22Rv1 (cell line): ENCODE measurements around the gene USP54.

Experiments used
- H3K27ac ChIP-seq: fragments of 450-650 bp; 2 replicates; pipeline ENCODE4 v1.5.1; 2017
- ZFX ChIP-seq: fragments of 450-650 bp; IDR thresholded peaks from 2 replicates; pipeline ENCODE4 v1.6.1; 2017; ENCODE audit warnings: antibody characterized with exemption, borderline replicate concordance
- TF ChIP-seq, protein P1 (sequence below): fragments of 450-650 bp; IDR thresholded peaks from 2 replicates; pipeline ENCODE4 v1.5.1; 2017; ENCODE audit warnings: mild to moderate bottlenecking

The USP54 gene

GRCh38 chr10:73517166-73517888 is 73.8 kb downstream of the USP54 start:
- TF ChIP-seq, protein P1, sequence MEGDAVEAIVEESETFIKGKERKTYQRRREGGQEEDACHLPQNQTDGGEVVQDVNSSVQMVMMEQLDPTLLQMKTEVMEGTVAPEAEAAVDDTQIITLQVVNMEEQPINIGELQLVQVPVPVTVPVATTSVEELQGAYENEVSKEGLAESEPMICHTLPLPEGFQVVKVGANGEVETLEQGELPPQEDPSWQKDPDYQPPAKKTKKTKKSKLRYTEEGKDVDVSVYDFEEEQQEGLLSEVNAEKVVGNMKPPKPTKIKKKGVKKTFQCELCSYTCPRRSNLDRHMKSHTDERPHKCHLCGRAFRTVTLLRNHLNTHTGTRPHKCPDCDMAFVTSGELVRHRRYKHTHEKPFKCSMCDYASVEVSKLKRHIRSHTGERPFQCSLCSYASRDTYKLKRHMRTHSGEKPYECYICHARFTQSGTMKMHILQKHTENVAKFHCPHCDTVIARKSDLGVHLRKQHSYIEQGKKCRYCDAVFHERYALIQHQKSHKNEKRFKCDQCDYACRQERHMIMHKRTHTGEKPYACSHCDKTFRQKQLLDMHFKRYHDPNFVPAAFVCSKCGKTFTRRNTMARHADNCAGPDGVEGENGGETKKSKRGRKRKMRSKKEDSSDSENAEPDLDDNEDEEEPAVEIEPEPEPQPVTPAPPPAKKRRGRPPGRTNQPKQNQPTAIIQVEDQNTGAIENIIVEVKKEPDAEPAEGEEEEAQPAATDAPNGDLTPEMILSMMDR = no peak
- TF ChIP-seq ZFX = no peak
- 0 out of 2 replicates have a peak overlapping the region, but pooled peaks have one; percentile 8 for H3K27ac ChIP-seq

DNA sequence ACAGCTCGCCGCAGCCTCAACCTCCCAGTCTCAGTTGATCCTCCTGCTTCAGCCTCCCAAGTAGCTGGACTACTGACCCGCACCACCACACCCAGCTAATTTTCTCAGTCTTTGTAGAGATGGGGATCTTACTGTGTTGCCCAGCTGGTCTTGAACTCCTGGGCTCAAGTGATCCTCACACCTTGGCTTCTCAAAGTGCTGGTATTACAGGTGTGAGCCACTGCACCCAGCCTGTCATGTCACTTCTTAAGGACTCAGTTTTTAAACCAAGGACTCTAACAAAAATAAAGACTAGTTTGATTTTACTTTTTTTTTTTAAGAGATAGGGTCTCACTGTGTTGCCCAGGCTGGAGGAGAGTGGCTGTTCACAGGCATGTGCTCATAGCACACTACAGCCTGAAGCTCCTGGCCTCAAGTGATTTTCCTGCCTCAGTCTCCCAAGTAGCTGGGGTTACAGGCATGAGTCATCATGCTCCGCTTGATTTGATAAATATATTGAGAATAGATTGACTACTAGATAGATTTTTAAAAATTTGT is 78.9 kb downstream of the USP54 start:
- TF ChIP-seq, protein P1 = no peak
- no peak for TF ChIP-seq ZFX

DNA sequence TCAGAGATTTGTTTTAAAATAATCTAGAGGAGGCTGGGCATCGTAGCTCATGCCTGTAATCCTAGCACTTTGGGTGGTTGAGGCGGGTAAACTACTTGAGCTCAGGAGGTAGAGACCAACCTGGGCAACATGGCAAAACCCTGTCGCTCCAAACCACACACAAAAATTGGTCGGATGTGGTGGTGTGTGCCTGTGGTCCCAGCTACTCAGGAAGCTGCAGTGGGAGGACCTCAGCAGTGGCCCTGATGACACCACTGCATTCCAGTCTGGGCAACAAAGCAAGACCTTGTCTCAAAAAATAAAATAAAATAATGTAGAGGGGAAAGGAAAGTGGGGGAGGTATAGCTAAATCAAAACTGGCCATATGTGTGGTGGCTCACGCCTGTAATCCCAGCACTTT is 81.4 kb downstream of the USP54 start:
- TF ChIP-seq ZFX = no peak
- TF ChIP-seq, protein P1 = no peak

More for the DNA sequence above, 78.9 kb downstream of the USP54 start:
- 0 out of 2 replicates have a peak overlapping the region, but pooled peaks have one; percentile 10 for H3K27ac ChIP-seq

DNA sequence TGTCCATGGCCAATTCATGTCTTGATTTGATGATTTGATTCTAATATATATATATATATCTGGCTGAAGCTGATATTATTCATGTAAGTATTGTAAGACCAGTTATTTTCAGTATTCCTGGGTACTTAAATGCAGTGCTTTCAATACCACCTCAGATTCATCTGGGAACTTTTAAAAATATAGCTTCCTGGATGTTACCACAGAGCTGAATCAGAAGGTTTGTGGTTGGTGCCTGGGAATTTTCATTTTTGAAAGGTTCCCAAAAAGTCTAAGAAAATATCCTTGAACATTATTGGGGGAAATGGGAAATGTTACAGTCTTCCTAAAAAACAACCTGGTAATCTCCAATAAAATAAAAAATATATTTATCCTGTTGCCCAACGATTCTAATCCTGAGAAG is 84.7 kb downstream of the USP54 start:
- no peak for TF ChIP-seq ZFX
- TF ChIP-seq, protein P1 = no peak

More for the DNA sequence above, 81.4 kb downstream of the USP54 start:
- H3K27ac ChIP-seq = no peak overlapping the region

DNA sequence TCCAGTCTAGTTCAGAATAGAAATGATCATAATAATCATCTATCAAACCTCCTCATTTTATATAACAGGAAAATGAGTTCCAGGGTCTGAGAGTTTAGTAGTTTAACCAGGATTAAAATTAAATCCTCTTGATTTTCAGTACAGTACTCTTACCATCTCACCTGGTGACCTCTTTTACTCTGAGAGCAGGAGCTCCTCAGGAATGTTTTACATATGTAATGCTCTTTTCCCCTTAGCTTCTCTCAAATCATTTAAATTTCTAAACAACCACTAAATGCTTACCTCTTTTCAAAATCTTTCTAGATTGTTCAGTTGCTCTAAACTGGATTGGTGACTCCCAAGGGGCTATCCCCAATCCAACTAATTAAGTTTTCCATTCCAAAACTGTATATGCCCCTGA is 85.1 kb downstream of the USP54 start:
- 0 out of 2 replicates have a peak overlapping the region, but pooled peaks have one; percentile 17 for H3K27ac ChIP-seq
- TF ChIP-seq ZFX = no peak
- TF ChIP-seq, protein P1 = no peak

More for the DNA sequence above, 84.7 kb downstream of the USP54 start:
- H3K27ac ChIP-seq = 0 out of 2 replicates have a peak overlapping the region, but pooled peaks have one; percentile 17

DNA sequence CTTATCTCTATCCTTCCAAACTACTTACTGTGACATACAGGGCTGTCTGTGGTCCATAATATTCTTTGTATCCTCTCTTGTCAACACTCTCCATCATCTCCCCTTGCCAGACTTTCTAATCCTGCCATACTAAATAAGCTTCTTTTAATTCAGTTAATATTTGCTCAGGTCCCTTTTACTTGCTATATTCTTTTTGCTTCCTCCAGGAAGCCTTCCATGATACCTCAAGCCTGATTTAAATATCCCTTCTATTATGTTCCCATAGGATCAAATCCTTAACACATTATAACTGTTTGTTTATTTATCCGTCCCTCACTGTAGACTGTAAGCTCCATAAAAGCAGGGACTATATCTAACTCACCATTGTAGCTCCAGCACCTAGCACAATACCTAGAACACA is 88.1 kb downstream of the USP54 start:
- TF ChIP-seq, protein P1 = no peak
- H3K27ac ChIP-seq = peak overlapping the region; percentile 1; the same call in 1 of the 2 replicates

DNA sequence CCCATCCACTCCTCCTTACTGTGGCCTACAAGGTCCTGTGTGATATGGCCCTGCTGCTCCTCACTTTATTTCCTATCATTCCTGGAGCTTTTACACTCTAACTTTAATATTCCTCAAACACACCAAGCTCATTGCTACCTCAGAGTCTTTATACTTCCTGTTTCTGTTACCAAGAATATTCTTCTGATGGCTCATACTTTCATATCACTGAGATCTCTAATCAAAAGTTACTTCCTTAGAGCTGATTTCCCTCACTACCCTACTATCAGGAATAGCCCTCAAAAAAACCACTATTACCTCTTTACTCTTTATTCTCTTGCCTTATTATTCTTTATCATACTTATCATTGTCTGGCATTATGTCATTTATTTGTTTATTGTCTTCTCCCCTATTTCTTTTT is 89.5 kb downstream of the USP54 start:
- H3K27ac ChIP-seq = peak overlapping the region; percentile 2; the same call in 1 of the 2 replicates
- TF ChIP-seq ZFX = no peak
- TF ChIP-seq, protein P1 = no peak
